NCI-H526 treated with DMSO at 0.1 percent for 48 hours (cell line): Measurements from ENCODE around the gene PCTP.

ENCODE experiments used
- DNase-seq: peaks from one replicate; lab custom pipeline; 2025; lab: John Stamatoyannopoulos, UW

The PCTP gene

DNA sequence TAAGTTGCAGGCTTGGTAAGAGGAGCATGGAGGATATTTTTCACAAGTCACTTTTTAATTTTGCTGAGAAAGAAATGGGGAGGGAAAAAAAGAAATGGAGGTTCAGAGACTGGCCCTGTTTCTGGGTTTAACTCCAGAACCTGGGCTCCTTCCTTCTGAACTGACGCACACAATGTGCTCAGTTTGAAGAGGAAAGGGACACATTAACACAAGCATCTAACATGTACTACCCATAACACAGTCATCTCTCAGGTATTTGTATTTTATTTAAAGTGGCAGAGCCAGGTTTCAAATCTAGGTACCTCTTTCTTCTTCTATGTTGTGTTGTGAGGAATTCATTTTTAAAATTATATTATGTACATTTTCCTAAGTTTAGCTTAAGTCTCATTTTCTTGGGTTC is 22.9 kb upstream of the PCTP start:
- no peak for DNase-seq

DNA sequence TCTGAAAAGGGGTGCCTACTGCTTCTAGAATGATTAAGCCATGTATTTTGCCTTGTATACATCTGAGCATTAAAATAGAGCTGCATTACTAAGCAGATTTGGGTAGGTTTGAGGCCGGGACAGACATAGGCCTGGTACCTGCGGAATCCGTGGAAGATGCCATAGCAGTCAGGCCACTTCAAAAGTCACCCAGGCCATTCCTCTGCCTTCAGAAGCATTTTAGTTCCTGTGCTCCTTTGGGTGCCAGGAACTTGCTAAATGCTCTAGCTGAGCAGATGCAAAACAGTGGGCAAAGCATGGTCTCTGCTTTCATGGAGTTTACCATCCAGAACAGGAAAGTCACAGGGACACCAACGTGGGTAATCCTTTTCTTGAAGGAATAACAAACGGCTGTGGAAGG is 22.5 kb upstream of the PCTP start:
- no peak for DNase-seq

DNA sequence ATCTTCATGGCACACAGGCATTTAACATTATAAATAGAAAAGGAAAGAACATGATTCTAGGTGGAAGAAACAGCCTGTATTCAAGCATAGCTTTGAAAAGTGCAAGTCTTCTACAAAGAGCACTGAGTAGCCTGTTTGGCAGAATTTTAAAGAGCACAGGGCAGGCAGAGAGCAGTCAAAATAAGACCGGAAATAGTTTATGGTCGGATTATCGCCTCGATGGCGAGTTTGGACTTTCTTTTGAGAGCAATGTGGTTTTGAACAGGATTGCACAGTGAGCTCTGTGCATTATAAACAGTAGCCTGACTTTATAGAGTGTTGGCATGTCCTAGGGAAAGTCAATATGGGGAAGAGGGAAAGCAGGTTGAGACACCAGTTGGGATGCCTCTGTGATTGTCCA is 22.0 kb upstream of the PCTP start:
- DNase-seq, result no peak

DNA sequence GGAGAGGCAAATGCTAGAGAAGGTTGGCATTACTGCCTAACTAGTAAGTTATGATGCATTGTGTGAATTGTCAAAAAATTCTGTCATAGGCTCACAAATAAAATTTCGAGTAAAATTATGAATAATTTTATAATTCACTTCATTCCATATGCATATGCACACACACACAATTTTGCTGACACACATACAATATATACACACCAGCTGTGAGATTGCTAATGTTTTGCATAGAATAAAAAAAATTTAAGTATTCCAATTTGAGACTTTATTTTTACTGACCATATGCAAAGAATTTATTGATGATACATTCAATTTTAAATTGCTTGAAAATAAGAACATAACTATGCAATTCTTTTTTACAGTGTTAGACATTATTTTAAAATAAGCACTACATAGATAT is 21.4 kb upstream of the PCTP start:
- no peak for DNase-seq

DNA sequence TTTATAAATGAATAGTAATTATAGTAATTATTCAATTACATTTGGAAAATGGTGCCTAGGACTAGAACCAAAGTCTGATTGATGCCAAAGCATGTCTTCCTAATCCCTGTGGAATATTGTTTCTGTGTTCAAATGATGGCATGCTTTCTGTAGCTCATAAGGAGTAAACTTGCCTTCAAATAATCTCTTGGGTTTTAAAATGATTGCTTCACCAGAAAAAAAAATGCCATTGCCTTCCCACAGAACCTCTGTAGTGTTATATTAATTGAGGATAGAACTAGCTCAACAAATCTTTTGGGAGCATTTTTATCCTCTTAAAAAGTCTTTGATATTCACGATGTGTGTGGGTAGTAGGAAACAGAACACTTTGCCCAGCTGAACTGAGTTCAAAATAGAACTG is 20.5 kb upstream of the PCTP start:
- no peak for DNase-seq

DNA sequence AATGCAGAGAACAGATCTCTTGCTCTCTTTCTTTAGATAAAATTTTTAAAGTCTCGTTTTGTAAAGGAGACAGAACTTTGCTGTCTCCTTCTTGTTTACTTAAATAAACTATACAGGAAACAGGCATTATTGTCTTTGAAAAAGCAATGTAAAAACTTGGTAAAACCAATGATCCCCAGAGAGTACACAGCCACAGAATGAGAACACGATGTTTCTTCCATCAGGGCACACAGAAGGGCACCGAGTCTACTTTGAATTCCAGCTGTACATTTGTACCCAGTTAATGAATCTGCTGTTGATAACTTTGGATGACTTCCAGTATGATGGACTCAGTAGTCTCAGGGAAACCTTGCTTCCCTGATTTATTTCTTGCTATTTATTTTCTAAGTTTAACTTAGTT is 20.0 kb upstream of the PCTP start:
- no peak for DNase-seq

DNA sequence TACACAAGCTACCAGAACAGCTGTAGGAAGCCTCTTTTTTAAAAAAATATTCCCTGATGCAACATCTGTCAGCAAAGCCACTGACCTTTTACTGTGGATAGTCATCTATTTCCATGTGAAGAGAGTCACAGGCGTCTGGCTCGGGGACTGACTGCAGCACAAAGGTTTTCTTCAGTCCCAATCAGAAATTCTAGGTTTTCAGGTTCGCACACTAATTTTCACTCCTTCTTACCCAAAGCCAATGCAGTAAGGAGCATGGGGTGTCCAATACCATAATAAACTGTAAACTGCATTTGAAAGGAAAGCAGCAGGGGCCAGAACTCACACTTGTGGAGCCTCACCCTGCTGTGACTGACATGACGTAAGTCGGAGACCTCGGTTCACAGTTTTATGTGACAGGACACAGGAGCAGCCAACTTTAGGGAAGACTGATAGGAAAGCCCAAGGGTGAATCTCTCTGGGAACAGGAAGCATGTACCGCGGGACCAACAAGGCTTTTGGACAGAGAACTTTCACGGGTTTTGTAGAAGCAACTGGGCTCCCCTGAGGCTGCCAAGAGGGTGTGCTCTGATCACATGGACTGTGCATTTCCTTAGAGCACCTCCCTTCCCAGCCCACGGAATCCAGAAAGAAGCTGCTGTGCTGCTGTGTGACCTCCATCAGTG is 19.1 kb upstream of the PCTP start:
- no peak for DNase-seq

DNA sequence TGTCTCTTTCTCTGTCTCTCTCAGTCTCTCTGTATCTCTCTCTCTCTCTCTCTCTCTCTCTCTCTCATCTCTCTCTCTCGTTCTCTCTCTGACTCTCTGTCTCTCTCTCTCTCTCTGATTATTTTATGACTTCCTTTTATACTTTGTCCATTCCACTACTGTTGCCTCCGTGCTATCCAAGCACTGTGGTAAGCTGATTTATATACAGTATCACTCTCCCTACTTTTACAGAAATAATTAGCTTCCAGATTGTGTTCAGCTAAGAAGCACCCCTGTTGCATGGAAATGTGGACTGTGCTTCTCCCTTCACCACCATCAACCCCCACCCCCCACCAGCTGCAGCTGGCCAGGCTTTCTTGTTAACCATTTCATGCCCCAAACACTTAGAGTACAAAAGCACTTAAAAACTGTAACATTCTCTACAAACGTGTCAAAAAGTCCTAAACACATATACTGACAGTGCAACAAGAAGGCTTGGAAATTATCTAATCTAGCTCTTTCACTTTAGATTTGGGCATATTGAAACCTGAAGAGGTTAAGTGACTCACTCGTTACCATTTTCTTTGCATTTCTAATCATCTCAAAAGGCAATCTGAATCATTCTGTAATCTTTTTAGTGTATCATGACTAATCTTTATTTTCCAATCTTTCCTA is 16.6 kb upstream of the PCTP start:
- DNase-seq, result no peak

DNA sequence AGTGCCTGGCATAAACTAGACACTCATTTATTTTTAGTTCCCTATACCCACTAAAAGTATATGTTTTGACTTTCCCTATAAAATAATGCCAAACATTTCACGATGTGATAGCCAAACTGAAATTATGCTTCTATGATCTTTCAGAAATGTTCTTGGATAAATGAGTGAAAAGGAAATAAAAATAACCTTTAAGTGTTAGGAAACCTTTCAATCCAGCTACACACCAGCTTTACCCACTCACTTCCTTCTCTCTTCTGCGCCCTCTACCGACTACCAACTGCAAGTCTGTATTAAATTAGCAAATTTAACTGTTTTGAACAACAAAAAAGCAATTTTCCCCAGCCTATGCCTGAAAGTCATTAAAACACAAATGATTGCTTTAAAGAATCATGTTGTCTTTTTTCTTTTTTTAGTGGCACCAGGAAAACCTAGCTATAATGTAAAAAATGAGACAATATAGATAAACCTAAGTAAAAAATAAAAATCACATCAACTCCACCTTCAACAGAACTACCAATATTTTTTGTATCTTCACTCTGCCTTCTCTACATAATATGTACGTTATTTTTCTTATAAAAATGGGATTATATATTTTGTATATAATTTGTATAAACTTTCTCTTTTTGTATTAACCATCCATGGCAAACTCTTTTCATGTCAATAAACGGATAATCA is 15.0 kb upstream of the PCTP start:
- DNase-seq, result no peak

DNA sequence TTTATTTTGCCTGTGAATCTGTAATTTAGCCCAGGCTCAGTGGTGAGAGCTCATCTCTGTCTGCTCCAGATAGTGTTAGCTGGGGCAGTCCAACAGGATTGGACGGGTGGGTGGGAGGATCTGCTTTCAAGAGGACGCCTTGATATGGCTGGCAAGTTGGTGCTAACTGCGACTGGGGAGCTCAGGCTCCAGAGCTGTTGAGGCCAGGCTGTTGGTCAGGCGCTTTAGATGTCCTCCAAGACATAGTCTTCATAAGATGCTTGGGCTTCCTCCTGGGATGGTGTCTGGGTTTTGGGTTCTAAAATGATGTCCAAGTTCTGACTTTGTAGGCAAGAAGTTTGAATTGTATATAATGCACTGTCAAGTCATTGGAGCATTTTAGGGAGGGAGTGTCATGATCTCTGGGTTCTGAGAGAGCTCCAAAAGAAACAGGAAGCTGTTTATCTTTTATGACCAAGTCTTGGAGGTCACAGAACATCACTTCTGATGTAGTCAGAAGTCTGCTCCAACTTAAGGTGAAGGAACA is 12.8 kb upstream of the PCTP start:
- no peak for DNase-seq

DNA sequence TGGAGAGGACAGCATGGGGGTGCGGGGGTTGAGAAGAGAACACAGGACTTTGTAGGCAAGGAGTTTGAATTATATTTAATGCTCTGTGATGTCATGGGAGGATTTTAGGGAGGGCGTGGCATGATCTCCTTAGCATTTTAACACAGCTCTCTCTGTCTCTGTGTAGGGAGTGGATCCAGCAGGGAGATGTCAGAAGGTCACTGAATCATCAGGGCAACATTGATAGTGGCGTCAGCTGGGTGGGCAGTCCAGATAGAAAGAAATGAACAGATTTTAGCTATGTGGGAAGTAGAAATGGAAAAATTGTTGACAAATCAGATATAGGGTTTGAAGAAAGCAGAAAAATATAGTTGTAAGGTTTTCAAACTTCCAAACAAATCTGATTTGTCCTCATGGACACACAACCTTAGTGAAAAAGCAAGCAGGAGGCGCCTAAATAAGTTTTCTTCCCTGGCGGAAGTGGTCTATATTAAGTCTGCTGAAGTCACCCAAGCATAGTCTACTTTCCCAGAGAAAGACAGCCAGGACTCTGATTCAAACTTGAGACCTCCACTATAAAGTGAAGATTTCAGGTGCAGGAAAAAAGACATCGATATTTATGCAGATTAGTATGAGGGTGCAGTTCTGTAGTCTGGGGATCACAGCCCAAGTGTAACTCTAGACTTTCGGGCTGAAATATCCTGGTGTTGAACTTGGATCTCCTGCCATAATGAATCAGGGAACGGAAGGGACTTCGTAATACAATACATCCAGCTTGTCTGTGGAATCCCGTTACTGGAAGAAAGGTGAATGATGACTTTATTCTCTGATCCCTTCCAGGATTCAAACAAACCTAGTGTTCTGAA is 10.1 kb upstream of the PCTP start:
- DNase-seq, result no peak

DNA sequence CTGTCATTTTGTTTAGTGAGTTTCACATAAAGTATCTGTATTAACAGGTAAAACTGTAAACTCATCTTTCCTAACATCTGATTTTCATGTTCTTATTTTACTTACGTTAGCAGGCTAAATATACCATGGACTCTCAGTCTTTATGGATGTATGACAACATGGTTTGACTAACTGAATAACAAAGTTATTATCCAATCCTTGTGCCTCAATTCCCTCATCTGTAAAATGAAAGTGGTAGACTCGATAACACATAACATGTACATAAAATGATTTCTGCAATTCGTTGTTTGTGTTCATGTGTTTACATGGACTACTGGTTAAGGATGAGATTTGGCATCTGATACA is 9.5 kb upstream of the PCTP start:
- DNase-seq, result no peak

DNA sequence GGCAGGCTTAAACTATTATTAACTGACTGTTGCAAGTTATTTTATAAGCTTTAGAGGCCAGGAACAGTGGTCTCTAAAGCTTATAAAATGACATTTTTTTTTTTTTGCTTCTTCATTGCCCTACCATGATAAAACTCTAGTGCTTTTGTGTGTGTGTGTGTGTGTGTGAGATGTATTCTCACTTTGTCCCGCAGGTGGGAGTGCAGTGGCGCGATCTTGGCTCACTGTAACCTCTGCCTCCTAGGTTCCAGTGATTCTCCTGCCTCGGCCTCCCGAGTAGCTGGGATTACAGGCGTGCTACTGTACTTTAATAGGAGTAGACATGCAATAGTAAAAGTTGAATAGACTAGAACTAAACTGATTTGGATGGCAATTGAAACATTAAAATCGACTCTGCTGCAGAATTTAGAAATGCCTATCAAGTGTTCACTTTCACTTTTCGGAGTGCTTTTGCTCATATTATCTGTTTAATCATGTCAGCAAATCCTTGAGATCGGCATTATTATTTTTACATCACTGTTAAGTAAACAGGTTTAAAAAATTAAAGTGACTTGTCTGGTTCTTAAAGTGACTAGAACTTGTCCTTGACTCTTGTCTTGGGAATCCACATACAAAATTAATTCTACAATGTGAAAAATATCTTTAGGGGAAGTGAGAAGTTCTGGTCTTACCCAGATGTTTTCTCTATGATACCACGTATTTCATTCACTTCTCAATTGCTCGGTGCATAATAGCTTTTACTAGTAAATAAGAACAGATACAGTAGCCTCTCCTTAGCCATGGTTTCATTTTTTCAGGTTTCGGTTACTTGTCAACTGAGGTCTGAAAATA is 8.4 kb upstream of the PCTP start:
- DNase-seq, result no peak

DNA sequence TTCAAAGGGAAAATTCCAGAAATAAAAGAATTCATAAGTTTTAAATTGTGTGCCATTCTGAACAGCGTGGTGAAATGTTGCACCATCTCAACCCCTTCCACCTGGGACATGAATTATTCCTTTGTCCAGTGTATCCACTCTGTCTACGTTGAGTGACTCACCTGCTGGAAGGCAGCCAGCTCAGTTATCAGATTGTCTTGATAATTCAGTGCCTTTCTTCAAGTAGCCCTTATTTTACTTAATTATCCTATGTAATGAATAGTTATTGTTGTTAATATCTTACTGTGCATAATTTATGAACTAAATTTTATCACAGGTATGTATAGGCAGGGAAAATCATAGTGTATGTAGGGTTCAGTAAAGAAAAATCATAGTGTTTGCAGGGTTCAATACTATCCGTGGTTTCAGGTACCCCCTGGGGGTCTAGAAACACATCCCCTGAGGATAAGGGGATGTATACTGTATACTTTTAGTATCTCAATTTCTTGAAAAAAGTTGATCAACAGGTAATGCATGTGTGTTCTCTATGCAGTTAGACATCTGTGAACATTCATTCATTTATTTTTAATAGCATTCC is 7.7 kb upstream of the PCTP start:
- DNase-seq, result no peak

DNA sequence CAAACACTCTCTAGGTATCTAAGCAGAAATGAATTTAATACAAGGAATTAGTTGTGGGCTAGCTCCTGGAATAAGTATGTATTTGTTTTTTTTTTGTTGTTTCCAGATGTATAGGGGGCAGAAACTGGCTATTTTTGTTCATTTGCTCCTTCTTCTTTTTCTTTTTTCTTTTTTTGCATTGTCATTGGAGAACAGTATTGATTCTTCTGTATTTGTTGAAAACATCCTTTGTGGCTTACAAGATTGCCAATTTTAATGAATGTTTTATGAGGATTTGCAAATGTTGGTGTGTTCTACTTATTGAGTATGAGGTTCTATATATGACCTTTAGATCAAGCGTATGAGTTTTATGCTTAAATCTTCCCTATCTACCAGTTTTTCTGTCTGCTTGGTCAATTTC is 5.6 kb upstream of the PCTP start:
- DNase-seq, result no peak

DNA sequence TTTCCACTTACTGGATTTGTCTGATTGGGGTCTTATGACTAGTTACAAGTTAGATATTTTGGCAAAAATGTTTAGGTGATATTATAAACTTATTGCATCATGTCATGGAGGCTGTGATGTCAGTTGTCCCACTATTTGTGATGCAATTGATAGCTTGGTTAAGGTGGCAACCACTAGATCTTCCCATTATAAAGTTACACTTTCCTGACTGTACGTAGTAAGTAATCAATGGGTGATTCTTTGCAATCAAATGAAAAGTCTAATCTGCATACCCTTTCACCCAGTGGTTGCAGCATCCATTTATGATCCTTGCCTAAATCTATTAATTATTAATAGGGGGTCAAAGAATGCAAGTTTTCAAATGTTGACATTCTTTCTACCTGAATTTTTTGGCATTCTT is 4.4 kb upstream of the PCTP start:
- DNase-seq, result no peak

DNA sequence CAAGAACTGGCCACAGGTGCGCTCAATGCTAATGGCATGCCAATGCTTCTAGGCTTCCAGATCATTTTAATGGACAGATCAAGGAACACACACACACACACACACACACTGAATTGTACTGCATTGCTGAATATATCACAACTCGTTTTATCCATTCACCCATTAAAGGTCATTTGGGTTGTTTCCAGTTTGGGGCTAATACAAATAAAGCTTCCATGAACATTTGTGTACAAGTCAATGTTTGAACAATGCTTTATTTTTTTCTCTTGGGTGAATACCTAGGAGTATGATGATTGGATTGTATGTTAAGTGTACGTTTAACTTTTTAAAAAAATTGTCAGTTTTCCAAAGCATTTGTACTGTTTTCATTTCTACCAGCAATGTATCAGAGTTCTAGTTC is 3.6 kb upstream of the PCTP start:
- DNase-seq, result no peak

DNA sequence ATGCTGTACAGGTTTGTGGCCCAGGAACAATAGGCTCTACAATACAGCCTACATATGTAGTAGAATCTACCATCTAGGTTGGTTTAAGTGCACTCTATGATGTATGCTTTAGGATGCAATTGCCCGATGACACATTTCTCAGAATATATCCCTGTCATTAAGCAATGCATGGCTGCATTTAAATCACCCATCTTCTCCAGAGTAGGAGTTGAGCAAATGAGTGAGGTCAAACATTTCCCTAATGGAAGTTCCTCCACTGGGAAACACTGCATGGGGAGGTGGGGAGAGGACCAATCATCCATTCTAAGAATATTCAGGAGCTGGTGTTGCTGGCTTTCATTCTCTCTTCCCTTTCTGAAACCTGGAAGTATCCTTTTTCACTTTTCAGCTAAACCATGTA is 2.0 kb upstream of the PCTP start:
- DNase-seq, result no peak

DNA sequence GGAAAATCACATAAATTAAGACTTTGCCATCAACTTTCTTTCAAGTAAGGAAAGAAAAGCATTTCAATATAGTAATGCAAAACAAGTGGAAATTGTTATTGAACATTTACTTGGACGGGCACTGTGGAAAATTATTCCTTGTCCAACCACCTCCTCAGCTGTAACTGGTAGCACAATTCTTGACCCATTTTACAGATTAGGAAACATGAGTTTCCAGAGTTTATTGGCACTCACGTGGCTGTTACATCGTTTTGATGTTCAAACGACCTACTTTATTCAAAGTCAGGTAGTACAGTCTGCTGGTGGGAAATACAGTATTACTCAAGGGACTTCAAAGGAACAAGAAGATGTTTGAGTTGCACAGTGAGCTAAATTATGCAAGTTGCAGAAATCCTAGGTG is 866 bp upstream of the PCTP start:
- no peak for DNase-seq

DNA sequence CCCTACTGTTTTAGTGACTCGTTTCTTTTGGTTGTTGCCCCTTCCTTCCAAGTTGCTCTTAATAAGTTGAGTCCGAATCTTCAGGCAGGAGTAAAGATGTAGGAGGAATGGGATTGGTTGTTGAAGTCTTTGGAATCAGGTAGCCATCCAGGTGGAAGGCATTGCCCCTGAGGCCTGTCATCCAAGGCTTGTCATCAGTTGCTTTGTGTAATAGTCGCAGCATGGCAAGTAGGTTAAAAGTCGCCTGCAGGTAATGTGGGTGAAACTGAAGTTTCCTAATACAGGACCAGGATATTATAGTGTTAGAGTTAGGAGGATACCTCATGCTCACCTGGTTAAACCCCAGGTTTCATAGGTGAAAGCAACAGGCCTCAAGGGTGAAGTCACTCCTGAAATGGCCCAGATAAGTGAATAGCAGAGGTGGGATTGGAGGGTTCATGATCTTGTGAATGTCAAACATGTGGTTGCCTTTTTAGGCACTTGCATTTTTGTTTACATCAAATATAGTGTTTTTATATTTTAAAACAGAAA is 934 bp downstream of the PCTP start:
- DNase-seq, result no peak

DNA sequence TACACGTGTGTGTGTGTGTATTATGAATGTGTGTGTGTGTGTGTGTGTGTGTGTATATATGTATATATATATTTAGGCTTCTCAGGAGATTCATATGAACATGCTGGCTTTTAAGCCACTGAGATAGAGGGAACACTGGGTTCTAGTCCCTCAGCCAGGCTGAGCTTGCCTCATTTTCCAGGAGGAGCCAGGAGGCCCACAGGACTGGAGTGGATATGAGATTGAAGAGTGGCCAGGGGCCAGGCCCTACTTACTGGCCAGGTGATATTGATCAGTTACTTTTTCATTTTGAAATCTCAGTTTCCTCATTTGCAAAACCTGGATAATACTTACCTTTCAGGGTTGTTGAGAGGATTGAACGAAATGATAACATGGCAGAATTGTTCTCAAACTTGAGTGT is 5.8 kb downstream of the PCTP start:
- no peak for DNase-seq
